ENCODE data around the gene FAM13C.

- TF ChIP-seq CTCF (conservative IDR thresholded peaks at IDR 0.05 in 1 of 2, IDR thresholded peaks at IDR 0.05 in 1 of 2; ENCODE audit: extremely low read depth in 1 of 2, insufficient read depth in 1 of 2, low read depth in 1 of 2, low read length in 2 of 2) (no peak), EZH2 (IDR thresholded peaks at IDR 0.05; ENCODE audit: borderline replicate concordance, low read length) (no peak)
These were observed 646 bp downstream of the FAM13C start for GRCh38 chr10:59361663-59362143.
